IPS-NIHi7 (cell line): Measurements from ENCODE around the gene PLD6.

ENCODE experiments used
- DNase-seq: peaks from one replicate; pipeline ENCODE4 v3.0.0; 2012; ENCODE audit warnings: mixed read lengths; ENCODE audit errors: extremely low spot score

The PLD6 gene

GRCh38 chr17:17227608-17228520 is 21.7 kb upstream of the PLD6 start:
- DNase-seq, result no peak

GRCh38 chr17:17226451-17227265 is 20.5 kb upstream of the PLD6 start:
- DNase-seq, result no peak

GRCh38 chr17:17225901-17226300 is 19.8 kb upstream of the PLD6 start:
- no peak for DNase-seq

GRCh38 chr17:17224137-17224536 is 18.0 kb upstream of the PLD6 start:
- DNase-seq, result no peak

DNA sequence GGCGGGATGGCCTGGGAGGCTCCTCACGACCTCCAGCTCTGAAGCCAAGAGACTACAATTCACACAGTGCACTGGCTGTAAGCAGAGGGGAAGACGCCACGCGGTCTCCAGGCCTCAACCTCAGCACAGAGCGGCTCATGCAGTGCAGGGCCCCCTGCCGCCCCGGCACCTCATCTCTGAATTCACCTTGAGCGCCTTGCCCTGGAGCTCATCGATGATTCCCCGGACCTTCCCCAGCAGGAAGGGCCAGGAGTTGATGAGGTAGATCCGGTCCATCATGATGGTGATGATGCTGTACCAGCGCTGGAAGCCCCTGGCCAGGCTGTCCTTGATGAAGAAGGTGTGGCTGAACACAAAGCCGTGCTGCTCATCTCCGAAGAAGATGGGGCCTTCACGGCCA is 17.6 kb upstream of the PLD6 start:
- DNase-seq, result no peak

DNA sequence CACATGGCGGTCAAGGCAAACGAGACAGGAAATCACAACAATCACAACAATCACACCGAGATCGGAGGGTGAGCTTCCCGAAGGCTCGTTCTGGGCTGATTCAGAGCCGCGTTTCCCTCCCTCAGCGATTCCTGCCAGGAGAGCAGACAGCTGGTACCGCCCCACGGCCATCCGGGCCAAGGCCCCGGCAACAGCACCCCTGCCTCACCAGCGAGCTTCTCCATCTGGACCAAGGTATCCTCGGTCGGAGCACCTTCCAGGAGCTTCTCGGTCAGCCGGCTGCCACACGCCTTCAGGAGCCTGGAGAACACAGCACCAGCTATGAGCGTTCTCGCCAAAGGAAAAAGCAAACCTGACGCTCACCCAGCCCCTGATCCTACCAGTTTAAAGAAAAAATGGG is 15.2 kb upstream of the PLD6 start:
- no peak for DNase-seq

DNA sequence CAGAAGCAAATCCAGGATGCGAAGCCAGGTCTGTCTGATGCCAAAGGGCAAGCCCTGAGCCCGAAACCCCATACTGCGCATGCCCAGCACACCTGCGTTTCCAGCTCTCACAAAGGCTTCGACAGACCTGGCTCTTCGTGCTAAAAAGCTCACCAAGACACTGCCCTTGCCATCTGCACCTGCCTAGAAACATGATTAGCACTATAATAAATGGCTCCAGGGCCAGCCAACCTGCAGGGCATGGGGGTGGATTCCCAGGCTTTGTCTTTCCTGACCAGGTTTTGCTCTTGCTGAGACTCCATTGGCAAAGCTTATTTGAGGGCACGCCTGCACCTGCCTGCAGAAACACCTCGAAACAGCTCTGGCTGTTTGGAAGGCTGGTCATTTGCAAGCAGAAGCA is 14.4 kb upstream of the PLD6 start:
- DNase-seq, result no peak

GRCh38 chr17:17217995-17218394 is 11.9 kb upstream of the PLD6 start:
- DNase-seq, result no peak

DNA sequence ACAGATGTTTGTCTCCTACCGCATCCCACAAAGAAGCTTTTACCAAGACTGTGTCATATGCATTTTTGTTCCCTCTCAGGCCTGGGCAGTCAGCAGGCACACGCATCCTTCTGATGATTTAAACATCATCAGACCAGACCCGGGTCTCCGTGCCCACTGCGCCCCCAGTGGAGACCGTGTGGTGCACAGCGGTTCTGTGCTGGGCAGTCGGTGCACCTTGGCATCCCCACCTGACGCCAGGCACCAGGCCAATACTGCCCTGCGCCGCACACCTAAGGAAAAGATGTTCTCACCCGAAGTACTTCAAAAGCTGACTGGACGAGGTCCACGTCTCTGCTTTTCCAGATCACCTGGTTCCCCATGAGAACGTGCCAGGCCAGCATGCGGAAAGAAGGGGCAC is 10.6 kb upstream of the PLD6 start:
- no peak for DNase-seq

DNA sequence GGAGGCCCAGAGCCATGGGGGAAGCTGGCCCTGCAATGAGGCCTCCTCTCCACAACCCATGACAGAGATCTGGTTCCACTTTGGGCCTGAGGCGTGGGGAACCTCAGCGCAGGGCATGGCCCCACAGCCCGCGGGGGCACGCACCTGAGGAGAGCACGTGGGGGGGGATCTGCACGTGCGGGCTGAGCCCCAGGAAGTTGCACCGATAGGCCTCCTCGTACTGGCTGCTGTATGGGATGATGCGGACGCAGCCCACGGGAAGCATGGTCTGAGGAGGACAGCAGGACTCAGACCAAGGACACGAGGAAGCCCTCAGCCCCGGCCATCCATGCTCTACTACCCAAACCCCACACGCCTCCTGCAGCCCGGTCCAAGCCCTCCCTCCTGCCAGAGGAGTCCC is 10.1 kb upstream of the PLD6 start:
- no peak for DNase-seq

GRCh38 chr17:17215575-17215974 is 9.4 kb upstream of the PLD6 start:
- no peak for DNase-seq

DNA sequence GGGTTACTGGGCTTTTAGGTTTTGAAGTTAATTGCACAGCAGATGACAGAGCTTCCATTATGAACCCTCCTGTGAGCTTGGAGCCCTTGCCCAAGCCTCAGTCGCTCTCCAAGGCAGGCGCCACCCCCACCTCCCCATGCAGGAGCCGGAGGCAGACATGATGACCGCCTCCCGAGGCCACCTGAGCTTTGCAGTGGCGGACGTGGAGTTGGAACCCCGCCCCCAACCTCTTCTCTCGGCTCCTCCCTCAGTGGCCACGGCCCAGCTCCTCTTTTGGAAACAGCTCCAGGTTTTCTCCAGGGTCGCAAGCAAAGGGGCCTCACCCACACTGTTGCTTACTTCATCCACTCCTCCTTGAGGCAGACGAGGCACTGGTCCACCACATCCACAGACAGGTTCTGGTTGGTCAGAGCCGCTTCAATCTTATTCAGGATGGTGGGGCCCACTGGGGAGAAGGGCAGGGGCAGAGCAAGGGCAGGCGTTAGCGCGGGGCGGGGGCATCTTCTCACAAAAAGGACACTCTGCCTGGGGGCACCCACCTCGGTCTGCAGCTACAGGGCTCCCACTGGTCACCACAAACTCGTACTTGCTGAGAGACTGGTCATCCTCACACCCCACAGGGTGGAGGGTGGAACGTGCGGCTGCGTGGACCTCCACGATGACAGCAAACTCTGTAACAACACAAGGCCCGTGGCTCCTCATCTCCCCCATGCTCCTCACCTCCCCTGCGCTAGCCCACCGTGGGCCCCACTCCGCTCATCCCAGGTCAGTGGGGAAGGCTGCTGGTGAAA is 8.7 kb upstream of the PLD6 start:
- DNase-seq, result no peak

GRCh38 chr17:17213775-17214174 is 7.6 kb upstream of the PLD6 start:
- DNase-seq, result no peak

GRCh38 chr17:17207998-17208397 is 1.9 kb upstream of the PLD6 start:
- no peak for DNase-seq

GRCh38 chr17:17206913-17207335 is 791 bp upstream of the PLD6 start:
- DNase-seq, result no peak

- peak; percentile 68 for DNase-seq
Measured at GRCh38 chr17:17205368-17206123, 587 bp downstream of the PLD6 start.

GRCh38 chr17:17204635-17205231 is 1.4 kb downstream of the PLD6 start:
- DNase-seq, result no peak

DNA sequence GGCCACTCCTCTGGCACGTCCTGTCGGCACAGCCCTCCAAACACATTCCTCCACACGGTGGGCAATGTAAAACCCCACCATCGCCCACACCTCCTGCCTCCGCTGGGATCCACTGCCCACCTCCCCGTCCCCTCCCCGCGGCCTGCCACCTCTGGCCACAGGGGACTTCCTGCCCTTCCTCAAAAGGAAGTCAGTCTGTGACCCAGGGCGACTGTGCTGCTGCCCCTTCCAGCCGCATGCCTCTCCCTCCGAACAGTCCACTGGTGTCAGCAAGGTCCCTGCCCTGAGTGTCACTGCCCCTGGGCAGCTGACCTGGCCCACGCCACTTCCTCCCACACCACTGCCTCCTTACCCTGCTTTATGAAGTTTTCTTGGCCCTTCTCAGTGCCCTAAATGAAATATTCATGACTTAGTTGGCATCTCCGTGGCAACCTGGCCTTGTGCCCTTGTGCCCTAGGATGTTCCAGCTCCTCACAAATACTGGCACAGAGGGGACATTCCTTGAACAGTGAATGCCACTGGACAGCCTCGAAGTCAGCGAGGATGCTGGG is 2.0 kb downstream of the PLD6 start:
- no peak for DNase-seq

- DNase-seq, result no peak
Measured at GRCh38 chr17:17203173-17203730, 2.9 kb downstream of the PLD6 start.

- no peak for DNase-seq
Measured at GRCh38 chr17:17201907-17202306, 4.2 kb downstream of the PLD6 start.
